Loucy (cell line): ENCODE measurements around the gene RALGAPA1.

Experiments
- H2AFZ ChIP-seq: fragments of 200-600 bp; sonication (generic); 2 replicates; pipeline ENCODE4 v1.6.0; 2016; ENCODE audit warnings: antibody characterized with exemption, mild to moderate bottlenecking, low read length, moderate library complexity
- H3F3A ChIP-seq: fragments of 200-600 bp; 2 replicates; pipeline ENCODE4 v1.6.0; 2016; ENCODE audit warnings: antibody characterized with exemption, low read depth, mild to moderate bottlenecking
- H3K27me3 ChIP-seq: fragments of 200-600 bp; sonication (generic); 2 replicates; pipeline ENCODE4 v1.6.1; 2014; ENCODE audit warnings: low read length, mild to moderate bottlenecking; ENCODE audit not compliant: insufficient read depth, poor library complexity, severe bottlenecking
- H3K36me3 ChIP-seq: fragments of 200-600 bp; sonication (generic); 2 replicates; pipeline ENCODE4 v1.6.1; 2016; ENCODE audit warnings: low read length; ENCODE audit not compliant: insufficient read depth
- H3K4me1 ChIP-seq: fragments of 200-600 bp; sonication (generic); 2 replicates; pipeline ENCODE4 v1.5.1; 2014; ENCODE audit warnings: low read length, mild to moderate bottlenecking; ENCODE audit not compliant: insufficient read depth, poor library complexity, severe bottlenecking
- H3K4me2 ChIP-seq: fragments of 200-600 bp; sonication (generic); 2 replicates; pipeline ENCODE4 v1.6.0; 2014; ENCODE audit warnings: antibody characterized with exemption, low read length, low read depth, mild to moderate bottlenecking; ENCODE audit not compliant: poor library complexity, severe bottlenecking
- H3K4me3 ChIP-seq: fragments of 200-600 bp; sonication (generic); 2 replicates; pipeline ENCODE4 v1.5.1; 2014; ENCODE audit warnings: low read length, mild to moderate bottlenecking, mixed read lengths; ENCODE audit not compliant: poor library complexity, severe bottlenecking
- H3K79me2 ChIP-seq: fragments of 200-600 bp; sonication (generic); 2 replicates; pipeline ENCODE4 v1.6.1; 2014; ENCODE audit warnings: low read length; ENCODE audit not compliant: insufficient read depth
- H3K9ac ChIP-seq: fragments of 200-600 bp; sonication (generic); 2 replicates; pipeline ENCODE4 v1.6.0; 2014; ENCODE audit warnings: mild to moderate bottlenecking, low read depth, low read length, moderate library complexity; ENCODE audit not compliant: poor library complexity, severe bottlenecking
- H3K9me2 ChIP-seq: fragments of 200-600 bp; sonication (generic); replicated peaks from 2 replicates; pipeline ENCODE4 v1.6.1; 2016; ENCODE audit warnings: low read depth, low read length, mixed read lengths
- H3K9me3 ChIP-seq: fragments of 200-600 bp; sonication (generic); 2 replicates; pipeline ENCODE4 v1.6.1; 2014; ENCODE audit warnings: mild to moderate bottlenecking, antibody characterized with exemption, low read length, low read depth; ENCODE audit not compliant: insufficient read depth
- H4K20me1 ChIP-seq: fragments of 200-600 bp; sonication (generic); 2 replicates; pipeline ENCODE4 v1.6.0; 2014; ENCODE audit warnings: antibody characterized with exemption, low read length, mild to moderate bottlenecking; ENCODE audit not compliant: insufficient read depth, poor library complexity, severe bottlenecking
- CTCF ChIP-seq: fragments of 200-600 bp; sonication (generic); conservative IDR thresholded peaks from 2 replicates; pipeline ENCODE4 v1.5.1; 2014; ENCODE audit warnings: mild to moderate bottlenecking, antibody characterized with exemption, low read length
- EZH2phosphoT487 ChIP-seq: fragments of 200-600 bp; IDR thresholded peaks from 2 replicates; pipeline ENCODE4 v1.6.1; 2018; ENCODE audit warnings: antibody characterized with exemption, mild to moderate bottlenecking, moderate library complexity, borderline replicate concordance

RALGAPA1 gene

DNA sequence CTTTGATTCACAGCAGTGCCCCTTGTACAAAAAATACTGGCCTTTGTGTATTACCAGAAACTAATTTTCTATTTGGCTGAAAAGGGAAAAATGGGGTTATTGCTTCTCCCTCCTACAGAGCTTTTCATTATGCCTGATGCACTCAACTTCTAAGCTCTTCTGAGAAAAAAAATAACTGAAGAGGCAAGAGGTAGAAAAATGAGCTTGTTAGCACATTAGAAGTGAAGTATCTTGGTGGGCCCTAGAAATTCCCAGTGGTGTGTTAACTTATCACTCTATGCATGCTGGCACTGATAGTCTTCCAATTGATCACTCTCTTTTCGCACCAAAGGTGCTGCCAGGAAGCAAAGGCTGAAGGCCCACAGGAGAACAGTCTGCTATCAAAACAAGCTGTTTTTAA lies 258.0 kb downstream of the RALGAPA1 start:
- no peak for TF ChIP-seq CTCF
- no peak for TF ChIP-seq EZH2phosphoT487
- Histone ChIP-seq H3K9me2 (no peaks in the 10 kb centered on the region), H3K4me2 (no peak overlapping the region), H3K36me3 (no peaks in the 10 kb centered on the region), H3K9me3 (no peaks in the 10 kb centered on the region), H2AFZ (no peak overlapping the region), H3K79me2 (no peaks in the 10 kb centered on the region), H4K20me1 (no peaks in the 10 kb centered on the region), H3K9ac (no peak overlapping the region), H3F3A (no peaks in the 10 kb centered on the region), H3K4me1 (no peaks in the 10 kb centered on the region), H3K4me3 (no peak overlapping the region), H3K27me3 (no peaks in the 10 kb centered on the region)

GRCh38 chr14:35549551-35549950 lies 259.5 kb downstream of the RALGAPA1 start:
- Histone ChIP-seq H3K9ac (no peak overlapping the region), H3K9me2 (no peaks in the 10 kb centered on the region), H3K27me3 (no peaks in the 10 kb centered on the region), H3K4me2 (no peak overlapping the region), H3K36me3 (no peaks in the 10 kb centered on the region), H3K9me3 (no peaks in the 10 kb centered on the region), H4K20me1 (no peaks in the 10 kb centered on the region), H3F3A (no peaks in the 10 kb centered on the region), H2AFZ (no peak overlapping the region), H3K4me3 (no peak overlapping the region), H3K4me1 (no peaks in the 10 kb centered on the region), H3K79me2 (no peaks in the 10 kb centered on the region)
- no peak for TF ChIP-seq EZH2phosphoT487
- no peak for TF ChIP-seq CTCF

- no peaks in the 10 kb centered on the region for H3K9me2 ChIP-seq
- H3K9me3 ChIP-seq, result no peaks in the 10 kb centered on the region
- H2AFZ ChIP-seq, result no peak overlapping the region
- H3K4me2 ChIP-seq, result no peak overlapping the region
- H3F3A ChIP-seq, result no peaks in the 10 kb centered on the region
- no peaks in the 10 kb centered on the region for H3K79me2 ChIP-seq
- no peak overlapping the region for H3K9ac ChIP-seq
- no peak overlapping the region for H3K4me3 ChIP-seq
- TF ChIP-seq EZH2phosphoT487, result no peak
- TF ChIP-seq CTCF, result no peak
- no peaks in the 10 kb centered on the region for H3K36me3 ChIP-seq
- H4K20me1 ChIP-seq, result no peaks in the 10 kb centered on the region
- no peaks in the 10 kb centered on the region for H3K4me1 ChIP-seq
- H3K27me3 ChIP-seq, result no peaks in the 10 kb centered on the region
These were observed 266.1 kb downstream of the RALGAPA1 start for GRCh38 chr14:35543006-35543405.
